Measurements from ENCODE around the gene USP13.

USP13 gene

GRCh38 chr3:179796421-179796820 is 143.6 kb downstream of the USP13 start:
- no peak for DNase-seq (ENCODE audit: low read depth in 3 of 3)

DNA sequence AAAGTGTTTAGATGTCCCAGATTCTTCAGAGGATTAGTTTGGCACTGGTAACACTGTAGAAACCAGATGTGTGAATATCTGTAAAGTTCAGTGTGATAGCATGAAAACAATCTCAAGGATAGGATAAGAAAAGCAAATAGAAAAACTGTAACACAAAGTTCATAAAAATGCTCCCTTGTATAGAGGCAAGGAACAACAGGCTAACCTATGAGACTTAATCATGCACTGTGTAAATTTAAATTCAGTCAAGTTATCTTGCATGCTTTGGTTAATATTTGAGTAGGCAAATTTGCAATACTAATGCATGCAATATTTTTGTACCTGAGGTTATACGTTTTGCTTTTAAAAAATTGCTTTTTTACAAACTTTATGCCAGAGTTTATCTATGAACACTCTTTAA is 144.4 kb downstream of the USP13 start:
- no peak for DNase-seq (ENCODE audit: low read depth in 3 of 3)

DNA sequence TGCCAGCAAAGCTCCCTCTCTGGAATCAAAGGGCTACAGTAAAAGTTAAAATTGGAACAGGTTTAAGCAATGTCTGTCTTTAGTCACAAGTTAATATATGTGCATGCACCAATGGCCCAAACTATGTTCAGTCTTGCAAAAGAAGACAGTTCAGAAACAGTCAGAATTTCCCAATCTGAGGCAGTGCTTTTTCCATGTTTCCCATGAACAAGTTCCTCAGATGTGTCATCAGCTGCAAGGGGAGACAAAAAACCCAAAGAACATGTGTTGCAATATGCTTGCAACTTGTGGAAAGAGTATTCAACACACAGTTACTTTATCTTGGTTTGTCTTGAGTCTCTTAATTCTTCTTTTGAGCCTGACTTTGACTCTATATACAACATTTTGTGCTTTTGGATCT is 148.4 kb downstream of the USP13 start:
- no peak for DNase-seq (ENCODE audit: low read depth in 3 of 3)

GRCh38 chr3:179801856-179802255 is 149.0 kb downstream of the USP13 start:
- DNase-seq (ENCODE audit: low read depth in 3 of 3) = no peak

DNA sequence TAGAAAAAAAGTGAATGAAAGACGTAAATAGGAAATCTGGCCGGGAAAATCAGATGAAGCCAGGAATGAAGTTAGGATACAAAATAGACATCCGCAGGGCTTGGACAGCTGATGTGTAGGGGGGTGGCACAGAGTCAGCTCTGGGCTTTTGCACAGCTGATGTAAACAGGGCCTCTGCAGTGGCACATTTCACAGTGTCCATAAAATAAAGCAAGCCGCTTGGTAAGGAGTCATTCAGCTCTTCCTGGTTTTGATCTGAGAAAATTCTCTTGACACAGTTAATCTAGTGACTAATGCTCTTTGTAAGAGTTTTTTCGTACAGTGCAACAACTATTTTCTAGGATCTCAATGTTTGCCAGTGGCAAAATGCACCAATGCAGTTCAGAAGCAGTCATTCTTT is 153.3 kb downstream of the USP13 start:
- no peak for DNase-seq (ENCODE audit: low read depth in 3 of 3)

- no peak for DNase-seq (ENCODE audit: low read depth in 3 of 3)
These were observed 154.7 kb downstream of the USP13 start for GRCh38 chr3:179807588-179807987.

DNA sequence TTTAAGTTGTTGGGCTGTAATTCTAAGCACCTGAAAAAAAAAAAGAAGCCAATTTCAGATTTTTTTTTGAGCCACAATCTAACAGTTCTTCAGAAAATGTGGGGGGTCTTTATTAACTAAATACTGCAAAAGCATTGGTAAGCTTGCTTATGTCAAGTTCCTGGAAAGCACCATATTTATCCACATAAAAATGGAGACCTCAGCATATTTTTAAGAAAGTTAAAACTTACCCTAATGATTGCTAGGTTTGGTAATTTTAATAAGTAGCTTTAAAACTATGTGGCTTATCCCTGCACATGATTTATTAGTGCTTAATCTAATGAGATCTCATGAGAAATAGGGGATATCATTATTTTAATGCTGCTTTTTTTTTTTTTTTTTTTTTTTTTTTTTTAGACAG is 156.8 kb downstream of the USP13 start:
- DNase-seq (ENCODE audit: low read depth in 3 of 3) = no peak

GRCh38 chr3:179811321-179812095 is 158.7 kb downstream of the USP13 start:
- DNase-seq (ENCODE audit: low read depth in 3 of 3) = no peak

GRCh38 chr3:179812096-179812382 is 159.2 kb downstream of the USP13 start:
- DNase-seq (ENCODE audit: low read depth in 3 of 3) = no peak

DNA sequence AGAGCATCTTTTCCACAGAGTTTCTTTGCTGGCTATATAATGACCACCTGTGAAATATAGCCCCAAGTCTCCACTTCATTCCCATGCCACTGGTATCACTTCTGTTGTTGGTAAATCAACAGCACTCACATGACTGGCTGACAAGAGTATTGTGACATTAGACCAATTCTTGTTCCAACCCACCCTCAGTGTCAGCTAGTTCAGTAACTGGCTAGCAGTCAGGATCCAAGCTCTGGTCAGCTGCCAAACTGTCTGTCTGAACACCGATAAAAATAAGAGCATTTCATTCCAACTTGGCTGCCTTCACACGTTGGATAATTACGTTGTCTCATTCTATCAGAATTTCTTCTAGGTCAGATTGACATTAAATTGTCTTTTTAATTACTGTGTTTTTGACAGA is 166.5 kb downstream of the USP13 start:
- DNase-seq (ENCODE audit: low read depth in 3 of 3) = no peak

DNA sequence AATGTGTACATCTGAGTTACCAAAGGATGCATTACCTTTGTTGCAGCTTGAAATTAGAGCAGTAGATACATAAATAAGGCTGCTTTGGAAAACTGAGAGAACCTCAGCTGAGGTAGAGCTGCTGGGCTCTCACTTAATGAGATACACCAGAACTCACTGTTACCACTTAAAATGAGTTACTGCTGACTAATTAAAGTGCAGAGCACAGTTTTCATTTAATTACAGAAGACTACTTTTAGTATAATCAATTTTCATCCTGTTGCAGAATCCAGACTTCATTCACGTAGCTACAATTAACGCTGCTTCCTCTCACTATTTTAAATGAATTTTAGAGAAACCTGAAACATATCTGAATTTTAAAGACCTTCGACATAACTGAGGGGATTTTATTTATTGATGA is 169.5 kb downstream of the USP13 start:
- DNase-seq (ENCODE audit: low read depth in 3 of 3) = no peak

DNA sequence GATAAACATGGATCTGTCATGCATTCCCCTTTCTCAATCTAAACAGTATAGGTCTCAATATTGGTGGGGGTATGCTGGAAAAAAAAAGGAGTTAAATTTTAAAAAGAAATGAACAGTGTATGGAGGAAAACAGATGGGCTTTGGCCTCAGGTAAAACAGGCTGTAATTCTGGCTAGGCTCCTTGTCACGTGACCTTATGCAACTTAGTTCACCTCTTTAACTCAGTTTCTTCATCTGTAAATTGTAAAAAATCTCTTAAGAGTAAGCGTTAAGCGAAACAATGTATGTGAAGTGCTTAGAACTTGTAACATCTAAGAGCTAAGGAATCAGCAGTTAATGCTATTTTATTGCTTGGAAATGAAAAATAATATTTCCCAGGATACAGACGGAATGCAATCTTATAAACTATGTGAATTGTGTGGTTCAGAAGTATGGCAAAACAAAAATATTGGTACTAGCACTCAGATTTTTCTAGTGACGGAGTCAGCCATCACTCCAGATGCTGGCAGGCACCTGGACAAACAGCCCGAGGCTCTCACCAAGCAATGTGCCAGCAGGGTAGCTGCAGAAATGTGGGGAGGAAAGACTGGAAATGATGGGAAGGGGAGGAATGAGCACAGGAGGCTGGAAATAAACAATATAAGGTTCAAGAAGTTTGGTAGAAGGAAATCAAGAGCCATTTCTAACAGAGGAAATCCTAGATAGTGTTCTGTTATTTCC is 172.8 kb downstream of the USP13 start:
- DNase-seq (ENCODE audit: low read depth in 3 of 3) = no peak

DNA sequence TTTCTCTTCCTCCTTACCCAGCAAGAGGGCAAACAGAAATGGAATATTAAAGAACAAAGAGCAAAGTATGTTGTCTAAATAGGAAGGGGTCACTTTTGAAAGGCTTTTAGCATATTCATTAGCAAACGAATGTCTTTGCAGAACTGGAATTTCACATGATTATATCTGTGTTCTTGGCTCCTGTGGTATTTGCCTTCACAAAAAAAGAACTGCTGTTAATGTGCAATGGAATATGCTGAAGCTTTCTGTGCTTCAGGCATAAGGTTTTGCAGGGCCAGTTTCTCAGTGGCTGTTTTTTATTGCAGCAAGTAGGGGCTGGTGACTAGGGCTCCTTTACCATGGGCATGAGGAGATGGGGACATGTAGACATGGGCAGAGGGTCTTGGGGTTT is 173.4 kb downstream of the USP13 start:
- no peak for DNase-seq (ENCODE audit: low read depth in 3 of 3)

DNA sequence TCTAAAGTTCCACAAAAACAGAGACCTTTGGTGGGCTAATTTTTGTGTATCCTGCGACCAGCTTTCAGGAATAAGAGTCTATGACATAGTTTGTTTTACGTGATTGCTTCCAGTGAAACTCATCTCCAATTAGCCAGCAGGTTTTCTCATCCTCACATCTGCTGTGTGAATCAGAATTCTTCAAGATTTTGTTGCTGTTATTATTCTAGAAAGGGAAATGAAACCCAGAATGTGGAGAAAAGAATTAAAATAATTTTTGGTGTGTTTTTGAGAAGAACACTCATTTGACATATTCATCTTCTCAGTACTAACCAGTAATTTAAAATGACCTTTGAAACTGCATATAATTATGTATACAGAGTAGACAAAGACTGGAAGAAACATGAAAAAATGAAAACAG is 175.9 kb downstream of the USP13 start:
- DNase-seq (ENCODE audit: low read depth in 3 of 3) = no peak

- DNase-seq (ENCODE audit: low read depth in 3 of 3) = no peak
These were observed 176.6 kb downstream of the USP13 start for GRCh38 chr3:179829401-179829800.

GRCh38 chr3:179832333-179832854 is 179.6 kb downstream of the USP13 start:
- no peak for DNase-seq (ENCODE audit: low read depth in 3 of 3)

DNA sequence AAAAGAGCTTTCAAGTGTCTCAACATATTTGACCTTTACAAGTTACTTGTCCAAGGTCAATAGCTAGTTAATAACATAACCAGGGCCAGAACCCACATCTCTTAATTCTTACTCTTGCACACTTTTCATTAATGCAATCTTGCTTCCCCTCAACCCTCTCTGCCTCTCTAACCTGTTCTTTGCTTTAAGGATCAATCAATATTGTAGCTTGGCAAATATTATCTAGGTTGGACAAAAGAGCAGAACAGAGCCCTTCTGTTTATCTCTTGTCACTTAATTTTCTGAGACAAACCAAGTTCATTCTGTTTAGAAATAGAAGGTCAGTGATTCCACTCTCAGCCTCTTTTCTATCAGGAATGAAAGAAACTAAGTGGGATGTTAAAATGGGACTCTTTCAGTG is 180.5 kb downstream of the USP13 start:
- DNase-seq (ENCODE audit: low read depth in 3 of 3) = no peak

- DNase-seq (ENCODE audit: low read depth in 3 of 3) = no peak
These were observed 184.5 kb downstream of the USP13 start for GRCh38 chr3:179837374-179837773.
